ENCODE data around the gene NAP1L1.

NAP1L1 gene

GRCh38 chr12:76023069-76023690 is 61.3 kb downstream of the NAP1L1 start:
- in situ Hi-C loops (cut with MboI; ENCODE audit: low sequenced_read_pairs), result no loop called here

GRCh38 chr12:76022506-76022905 is 62.0 kb downstream of the NAP1L1 start:
- in situ Hi-C loops (cut with MboI; ENCODE audit: low sequenced_read_pairs), result no loop called here

- in situ Hi-C loops (cut with MboI; ENCODE audit: low sequenced_read_pairs), result no loop called here
Measured at GRCh38 chr12:76020731-76021672, 63.5 kb downstream of the NAP1L1 start.

GRCh38 chr12:76020281-76020680 is 64.2 kb downstream of the NAP1L1 start:
- in situ Hi-C loops (cut with MboI; ENCODE audit: low sequenced_read_pairs), result no loop called here

GRCh38 chr12:76018672-76019071 is 65.8 kb downstream of the NAP1L1 start:
- in situ Hi-C loops (cut with MboI; ENCODE audit: low sequenced_read_pairs), result no loop called here

- in situ Hi-C loops (cut with MboI; ENCODE audit: low sequenced_read_pairs), result no loop called here
Measured at GRCh38 chr12:76018111-76018510, 66.4 kb downstream of the NAP1L1 start.

GRCh38 chr12:76014007-76014406 is 70.5 kb downstream of the NAP1L1 start:
- in situ Hi-C loops (cut with MboI; ENCODE audit: low sequenced_read_pairs), result no loop called here

GRCh38 chr12:76013603-76014002 is 70.9 kb downstream of the NAP1L1 start:
- in situ Hi-C loops (cut with MboI; ENCODE audit: low sequenced_read_pairs), result no loop called here

GRCh38 chr12:76012644-76013043 is 71.8 kb downstream of the NAP1L1 start:
- in situ Hi-C loops (cut with MboI; ENCODE audit: low sequenced_read_pairs), result no loop called here

GRCh38 chr12:76010732-76011458 is 73.6 kb downstream of the NAP1L1 start:
- in situ Hi-C loops (cut with MboI; ENCODE audit: low sequenced_read_pairs), result no loop called here

GRCh38 chr12:76008428-76008827 is 76.1 kb downstream of the NAP1L1 start:
- in situ Hi-C loops (cut with MboI; ENCODE audit: low sequenced_read_pairs), result no loop called here

- in situ Hi-C loops (cut with MboI; ENCODE audit: low sequenced_read_pairs), result no loop called here
Measured at GRCh38 chr12:76007640-76008039, 76.8 kb downstream of the NAP1L1 start.

- in situ Hi-C loops (cut with MboI; ENCODE audit: low sequenced_read_pairs), result no loop called here
Measured at GRCh38 chr12:76006028-76006925, 78.2 kb downstream of the NAP1L1 start.

- in situ Hi-C loops (cut with MboI; ENCODE audit: low sequenced_read_pairs), result no loop called here
Measured at GRCh38 chr12:76003355-76003638, 81.2 kb downstream of the NAP1L1 start.

- in situ Hi-C loops (cut with MboI; ENCODE audit: low sequenced_read_pairs), result no loop called here
Measured at GRCh38 chr12:76002598-76003354, 81.7 kb downstream of the NAP1L1 start.

- in situ Hi-C loops (cut with MboI; ENCODE audit: low sequenced_read_pairs), result no loop called here
Measured at GRCh38 chr12:75998292-75999063, 86.0 kb downstream of the NAP1L1 start.

- in situ Hi-C loops (cut with MboI; ENCODE audit: low sequenced_read_pairs), result no loop called here
Measured at GRCh38 chr12:75997658-75998057, 86.8 kb downstream of the NAP1L1 start.

GRCh38 chr12:75996861-75997447 is 87.5 kb downstream of the NAP1L1 start:
- in situ Hi-C loops (cut with MboI; ENCODE audit: low sequenced_read_pairs), result no loop called here

- in situ Hi-C loops (cut with MboI; ENCODE audit: low sequenced_read_pairs), result no loop called here
Measured at GRCh38 chr12:75995691-75996090, 88.8 kb downstream of the NAP1L1 start.
